ENCODE measurements around the gene ATXN7L1. TPM values are rescaled to one million over a fixed set of nuclear protein-coding genes. Genes with fewer than 3 reads are reported as not detected.

ATXN7L1 gene
- polyA plus RNA-seq, 1 experiment: 2.7 TPM

- Histone ChIP-seq H3K36me3 (ENCODE audit: control insufficient read depth, insufficient read depth, low read length) (no peaks in the 10 kb centered on the region), H3K4me3 (ENCODE audit: low read depth, low read length) (no peak overlapping the region), H3K27me3 (ENCODE audit: control insufficient read depth, insufficient read depth, low read length) (no peaks in the 10 kb centered on the region)
- no peak for DNase-seq (ENCODE audit: low read depth)
- ChIA-PET POLR2A (no interaction called here), CTCF (interaction anchor here (1.4 to 1.7 kb wide), 3 partner anchors 8 to 70 kb away, joined by 3 to 4 read pairs (median 4); no protein-coding TSS in a partner anchor)
- TF ChIP-seq CTCF (IDR thresholded peaks at IDR 0.05; ENCODE audit: insufficient read depth, low read depth, low read length): no peak
These were observed 69.0 kb downstream of the ATXN7L1 start for GRCh38 chr7:105807448-105807762.

- POLR2A ChIA-PET: interaction anchor here (0.8 kb wide), 1 partner anchor 9 kb away, joined by 3 read pairs; no protein-coding TSS in a partner anchor
- no peak for DNase-seq (ENCODE audit: low read depth)
- CTCF ChIA-PET: interaction anchor here (0.6 to 1.7 kb wide), 5 partner anchors 8 to 70 kb away, joined by 3 to 7 read pairs (median 4); no protein-coding TSS in a partner anchor
These were observed 69.6 kb downstream of the ATXN7L1 start for GRCh38 chr7:105806592-105807447.

GRCh38 chr7:105805447-105806019 is 70.9 kb downstream of the ATXN7L1 start:
- Histone ChIP-seq H3K27me3 (ENCODE audit: control insufficient read depth, insufficient read depth, low read length) (no peaks in the 10 kb centered on the region), H3K4me3 (ENCODE audit: low read depth, low read length) (no peak overlapping the region), H3K36me3 (ENCODE audit: control insufficient read depth, insufficient read depth, low read length) (no peaks in the 10 kb centered on the region)
- TF ChIP-seq CTCF (IDR thresholded peaks at IDR 0.05; ENCODE audit: insufficient read depth, low read depth, low read length): no peak
- ChIA-PET POLR2A (no interaction called here), CTCF (interaction anchor here (0.6 to 1.4 kb wide), 2 partner anchors 8 to 13 kb away, joined by 3 to 7 read pairs; no protein-coding TSS in a partner anchor)
- no peak for DNase-seq (ENCODE audit: low read depth)

More at GRCh38 chr7:105806592-105807447, 69.6 kb downstream of the ATXN7L1 start:
- Histone ChIP-seq H3K36me3 (ENCODE audit: control insufficient read depth, insufficient read depth, low read length) (no peaks in the 10 kb centered on the region), H3K27me3 (ENCODE audit: control insufficient read depth, insufficient read depth, low read length) (no peaks in the 10 kb centered on the region), H3K4me3 (ENCODE audit: low read depth, low read length) (no peak overlapping the region)
- no peak for TF ChIP-seq CTCF (IDR thresholded peaks at IDR 0.05; ENCODE audit: insufficient read depth, low read depth, low read length)

GRCh38 chr7:105803429-105803736 is 73.0 kb downstream of the ATXN7L1 start:
- no peak overlapping the region for H3K4me3 ChIP-seq (ENCODE audit: low read depth, low read length)
- CTCF ChIA-PET: no interaction called here
- DNase-seq (ENCODE audit: low read depth): no peak
- H3K36me3 ChIP-seq (ENCODE audit: control insufficient read depth, insufficient read depth, low read length): no peaks in the 10 kb centered on the region
- TF ChIP-seq CTCF (IDR thresholded peaks at IDR 0.05; ENCODE audit: insufficient read depth, low read depth, low read length): no peak
- POLR2A ChIA-PET: no interaction called here
- H3K27me3 ChIP-seq (ENCODE audit: control insufficient read depth, insufficient read depth, low read length): no peaks in the 10 kb centered on the region

GRCh38 chr7:105802604-105803428 is 73.6 kb downstream of the ATXN7L1 start:
- H3K4me3 ChIP-seq (ENCODE audit: low read depth, low read length): no peak overlapping the region
- POLR2A ChIA-PET: no interaction called here
- no peaks in the 10 kb centered on the region for H3K27me3 ChIP-seq (ENCODE audit: control insufficient read depth, insufficient read depth, low read length)
- TF ChIP-seq CTCF (IDR thresholded peaks at IDR 0.05; ENCODE audit: insufficient read depth, low read depth, low read length): no peak
- H3K36me3 ChIP-seq (ENCODE audit: control insufficient read depth, insufficient read depth, low read length): no peaks in the 10 kb centered on the region
- CTCF ChIA-PET: no interaction called here
- no peak for DNase-seq (ENCODE audit: low read depth)

Data from BJ (cell line).